Osteocyte (in vitro differentiated cells): ENCODE results near the gene TTC4. TPM values are rescaled to one million over a fixed set of nuclear protein-coding genes. Genes with fewer than 3 reads are reported as not detected.

Experiments
- DNase-seq: peaks from one replicate; pipeline ENCODE4 v3.0.0; 2021; ENCODE audit warnings: mixed read lengths; ENCODE audit not compliant: unreplicated experiment; ENCODE audit errors: extremely low spot score
- H3K27ac Mint-ChIP-seq: one replicate; pipeline ENCODE4 v1.8.0; 2021; ENCODE audit warnings: mild to moderate bottlenecking, mixed read lengths; ENCODE audit not compliant: unreplicated experiment
- H3K27me3 Mint-ChIP-seq: one replicate; pipeline ENCODE4 v1.8.0; 2021; ENCODE audit warnings: mixed read lengths; ENCODE audit not compliant: unreplicated experiment
- H3K36me3 Mint-ChIP-seq: one replicate; pipeline ENCODE4 v1.8.0; 2021; ENCODE audit warnings: mixed read lengths; ENCODE audit not compliant: unreplicated experiment
- H3K4me1 Mint-ChIP-seq: one replicate; pipeline ENCODE4 v1.8.0; 2021; ENCODE audit warnings: mixed read lengths; ENCODE audit not compliant: unreplicated experiment
- H3K4me3 Mint-ChIP-seq: one replicate; pipeline ENCODE4 v1.8.0; 2021; ENCODE audit warnings: mild to moderate bottlenecking, moderate library complexity, mixed read lengths; ENCODE audit not compliant: unreplicated experiment
- H3K9me3 Mint-ChIP-seq: one replicate; pipeline ENCODE4 v1.8.0; 2021; ENCODE audit warnings: mixed read lengths; ENCODE audit not compliant: unreplicated experiment
- total RNA-seq: library from RNA; stranded (reverse); gene quantifications from 2 replicates; pipeline ENCODE4 v1.2.1, GENCODE V29; 2021
- TF ChIP-seq, protein P1 (sequence below): fragments of 200-600 bp; sonication (generic); IDR thresholded peaks from 2 replicates; pipeline ENCODE4 v1.5.0; 2021; ENCODE audit warnings: antibody characterized with exemption, mild to moderate bottlenecking, moderate library complexity

TTC4 gene
- total RNA-seq, 1 donor from 2014 or later = 14.4 TPM

DNA sequence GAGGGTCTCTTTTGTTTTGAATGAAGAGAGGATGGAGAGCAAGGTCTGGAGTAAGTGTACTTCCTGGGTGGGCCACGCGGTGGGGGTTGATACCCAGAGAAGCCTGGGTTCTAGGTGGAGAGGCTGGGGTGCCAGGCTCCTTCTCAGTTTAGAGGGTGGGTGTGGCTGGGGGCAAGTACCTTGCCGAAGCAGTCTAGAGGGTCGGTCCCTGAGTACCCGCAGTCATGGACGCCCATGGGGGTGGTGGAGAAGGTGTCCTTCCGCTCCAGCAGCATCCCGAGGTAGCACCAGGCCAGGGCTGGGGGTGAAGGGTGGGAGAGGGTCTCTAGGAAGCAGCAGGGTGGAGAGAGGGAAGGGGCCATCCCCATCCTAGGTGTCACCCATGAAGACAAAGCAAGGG, 71.1 kb downstream of the TTC4 start:
- peaks cover 35% of the 10 kb centered on the region for H3K27me3 Mint-ChIP-seq
- H3K4me3 Mint-ChIP-seq = no peak overlapping the region
- H3K36me3 Mint-ChIP-seq = no peaks in the 10 kb centered on the region
- no peaks in the 10 kb centered on the region for H3K9me3 Mint-ChIP-seq
- H3K4me1 Mint-ChIP-seq = no peaks in the 10 kb centered on the region
- DNase-seq = no peak
- H3K27ac Mint-ChIP-seq = no peak overlapping the region
- TF ChIP-seq, protein P1, sequence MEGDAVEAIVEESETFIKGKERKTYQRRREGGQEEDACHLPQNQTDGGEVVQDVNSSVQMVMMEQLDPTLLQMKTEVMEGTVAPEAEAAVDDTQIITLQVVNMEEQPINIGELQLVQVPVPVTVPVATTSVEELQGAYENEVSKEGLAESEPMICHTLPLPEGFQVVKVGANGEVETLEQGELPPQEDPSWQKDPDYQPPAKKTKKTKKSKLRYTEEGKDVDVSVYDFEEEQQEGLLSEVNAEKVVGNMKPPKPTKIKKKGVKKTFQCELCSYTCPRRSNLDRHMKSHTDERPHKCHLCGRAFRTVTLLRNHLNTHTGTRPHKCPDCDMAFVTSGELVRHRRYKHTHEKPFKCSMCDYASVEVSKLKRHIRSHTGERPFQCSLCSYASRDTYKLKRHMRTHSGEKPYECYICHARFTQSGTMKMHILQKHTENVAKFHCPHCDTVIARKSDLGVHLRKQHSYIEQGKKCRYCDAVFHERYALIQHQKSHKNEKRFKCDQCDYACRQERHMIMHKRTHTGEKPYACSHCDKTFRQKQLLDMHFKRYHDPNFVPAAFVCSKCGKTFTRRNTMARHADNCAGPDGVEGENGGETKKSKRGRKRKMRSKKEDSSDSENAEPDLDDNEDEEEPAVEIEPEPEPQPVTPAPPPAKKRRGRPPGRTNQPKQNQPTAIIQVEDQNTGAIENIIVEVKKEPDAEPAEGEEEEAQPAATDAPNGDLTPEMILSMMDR = no peak

DNA sequence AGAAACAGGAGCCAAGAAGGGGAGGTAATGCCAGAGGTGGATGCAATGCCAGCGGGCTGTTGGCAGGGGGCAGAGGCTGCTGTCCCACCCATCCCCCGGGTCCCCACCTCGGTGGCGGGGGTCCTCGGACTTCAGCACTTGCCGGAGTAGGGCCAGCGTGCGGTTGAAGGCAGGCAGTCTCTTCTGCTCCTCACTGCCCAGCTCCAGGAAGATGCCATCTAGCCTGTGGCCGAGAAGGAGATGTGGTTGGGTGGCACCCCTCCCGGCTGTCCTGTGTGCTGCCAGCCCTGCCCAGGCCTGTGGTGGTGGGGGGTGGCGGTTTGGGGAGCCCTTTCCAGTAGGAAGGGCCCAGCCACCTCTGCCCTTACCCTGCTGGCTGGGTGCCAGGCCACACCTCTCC, 71.9 kb downstream of the TTC4 start:
- H3K4me3 Mint-ChIP-seq = no peak overlapping the region
- no peaks in the 10 kb centered on the region for H3K4me1 Mint-ChIP-seq
- DNase-seq = no peak
- TF ChIP-seq, protein P1 = no peak
- H3K36me3 Mint-ChIP-seq = no peaks in the 10 kb centered on the region
- H3K9me3 Mint-ChIP-seq = no peaks in the 10 kb centered on the region
- no peak overlapping the region for H3K27ac Mint-ChIP-seq
- H3K27me3 Mint-ChIP-seq = peaks cover 31% of the 10 kb centered on the region

DNA sequence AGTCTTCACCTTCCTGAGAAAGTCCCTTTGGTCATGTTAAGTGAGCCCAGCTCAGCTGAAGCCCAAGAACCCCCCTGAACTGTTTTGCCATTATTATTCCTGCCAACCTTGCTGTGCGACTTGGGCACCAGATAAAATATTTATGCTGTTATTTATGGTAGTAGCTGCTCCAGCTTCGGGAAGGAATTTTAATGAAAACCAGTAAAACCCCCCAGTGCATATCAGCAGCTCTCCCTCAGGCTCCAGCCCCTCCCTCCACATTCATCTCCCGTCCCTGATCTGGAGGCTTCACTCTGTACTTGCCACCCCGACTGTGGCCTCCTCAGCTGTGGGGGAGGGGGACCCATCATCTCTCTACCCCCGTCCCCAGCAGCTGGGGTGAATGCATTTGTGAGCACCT, 72.8 kb downstream of the TTC4 start:
- no peak overlapping the region for H3K4me3 Mint-ChIP-seq
- no peak for DNase-seq
- no peaks in the 10 kb centered on the region for H3K9me3 Mint-ChIP-seq
- H3K27ac Mint-ChIP-seq = no peak overlapping the region
- H3K36me3 Mint-ChIP-seq = no peaks in the 10 kb centered on the region
- TF ChIP-seq, protein P1 = no peak
- H3K27me3 Mint-ChIP-seq = peaks cover 26% of the 10 kb centered on the region
- no peaks in the 10 kb centered on the region for H3K4me1 Mint-ChIP-seq

DNA sequence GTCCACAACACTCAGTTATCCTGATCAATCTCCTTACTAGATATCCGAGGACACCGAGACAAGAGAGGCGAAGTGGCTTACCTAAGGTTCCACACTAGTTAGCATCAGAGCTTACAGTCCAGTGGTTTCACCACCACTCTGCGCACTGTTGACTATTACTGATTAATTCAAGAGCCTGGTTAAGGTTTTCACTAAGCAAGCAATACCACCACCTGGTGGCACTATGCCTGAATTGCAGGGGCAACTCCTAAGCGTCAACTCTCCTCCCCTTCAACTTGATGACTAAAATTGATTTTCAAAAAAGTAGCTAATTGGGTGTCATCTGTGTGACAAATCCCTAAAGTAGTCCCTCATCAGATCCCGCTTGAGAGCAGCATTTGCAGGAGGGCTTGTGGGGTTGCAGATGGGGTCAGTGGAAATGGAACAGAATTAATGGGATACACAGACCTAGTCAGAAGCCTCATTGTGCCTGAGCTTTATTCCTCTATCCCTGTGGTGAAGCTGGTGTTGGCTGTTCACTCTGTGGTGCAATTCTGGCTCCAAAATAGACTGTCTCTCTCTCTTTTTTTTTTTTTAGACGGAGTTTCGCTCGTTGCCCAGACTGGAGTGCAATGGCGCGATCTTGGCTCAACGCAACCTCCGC, 76.3 kb downstream of the TTC4 start:
- Mint-ChIP-seq H3K9me3 (no peaks in the 10 kb centered on the region), H3K27ac (no peak overlapping the region), H3K36me3 (no peaks in the 10 kb centered on the region), H3K4me1 (no peaks in the 10 kb centered on the region), H3K4me3 (no peak overlapping the region), H3K27me3 (peaks cover 25% of the 10 kb centered on the region)
- no peak for DNase-seq
- TF ChIP-seq, protein P1 = peak; percentile 50

Other genes with a start within 250 kb of the TTC4 start
- 0.24 and 0.35 TPM in 2 replicates for gene ACOT11, start 167.6 kb upstream of the TTC4 start, total RNA-seq
- not detected in 2 replicates for gene FAM151A, start 92.3 kb upstream of the TTC4 start, total RNA-seq
- 0.11 TPM in 1 of 2 replicates, not detected in the other for gene MROH7, start 74.1 kb upstream of the TTC4 start, total RNA-seq
- 4.4 and 5.5 TPM in 2 replicates for gene PARS2, start 48.7 kb downstream of the TTC4 start, total RNA-seq
- not detected in 2 replicates for gene TTC22, start 85.5 kb downstream of the TTC4 start, total RNA-seq
- gene DHCR24, start 171.3 kb downstream of the TTC4 start, total RNA-seq = 76.1 and 87.2 TPM in 2 replicates